Amniotic epithelial cell (primary cell): ENCODE measurements around the gene TAAR6.
"Not testable (repeated sequence)": the region's sequence is repeated elsewhere in the genome, so short reads cannot be mapped to it uniquely, and the experiment has no call there.

Source experiments
- DNase-seq: peaks from one replicate; pipeline ENCODE4 v3.0.0-alpha.2; 2010; ENCODE audit warnings: low read depth

The TAAR6 gene

GRCh38 chr6:132570221-132570777, at the start of gene TAAR6:
Gene TAAR6, plus strand, starts transcription at chr6:132570322. Its CDS starts 0 bp downstream, at chr6:132570322.
- no peak for DNase-seq

- DNase-seq = peak; percentile 28
Measured at GRCh38 chr6:132520953-132521352, 49.2 kb upstream of the TAAR6 start.

- DNase-seq = no peak
Measured at GRCh38 chr6:132524646-132525045, 45.5 kb upstream of the TAAR6 start.

GRCh38 chr6:132525866-132526265, 44.3 kb upstream of the TAAR6 start:
- no peak for DNase-seq

- no peak for DNase-seq
Measured at GRCh38 chr6:132526461-132526860, 43.7 kb upstream of the TAAR6 start.

- peak; percentile 7 for DNase-seq
Measured at GRCh38 chr6:132527791-132528190, 42.3 kb upstream of the TAAR6 start.

GRCh38 chr6:132530293-132530974, 39.7 kb upstream of the TAAR6 start:
- peak; percentile 56 for DNase-seq

- not testable (repeated sequence) for DNase-seq
Measured at GRCh38 chr6:132534546-132534945, 35.6 kb upstream of the TAAR6 start.

GRCh38 chr6:132537145-132537544, 33.0 kb upstream of the TAAR6 start:
- DNase-seq = no peak

GRCh38 chr6:132537977-132538376, 32.1 kb upstream of the TAAR6 start, which contains the start of gene TAAR9:
Gene TAAR9, plus strand, starts transcription at chr6:132538277. Its CDS starts 13 bp downstream, at chr6:132538290.
- DNase-seq = no peak

- no peak for DNase-seq
Measured at GRCh38 chr6:132544826-132545225, 25.3 kb upstream of the TAAR6 start.

GRCh38 chr6:132548746-132549463, 21.2 kb upstream of the TAAR6 start:
- no peak for DNase-seq

GRCh38 chr6:132551214-132551613, 18.9 kb upstream of the TAAR6 start:
- no peak for DNase-seq

GRCh38 chr6:132552372-132552771, 17.8 kb upstream of the TAAR6 start, which contains the start of gene TAAR8:
Gene TAAR8, plus strand, starts transcription at chr6:132552672. Its CDS starts 21 bp downstream, at chr6:132552693.
- DNase-seq = no peak

GRCh38 chr6:132560087-132560486, 10.0 kb upstream of the TAAR6 start:
- not testable (repeated sequence) for DNase-seq

GRCh38 chr6:132566404-132566803, 3.7 kb upstream of the TAAR6 start:
- DNase-seq = no peak

GRCh38 chr6:132567566-132567965, 2.6 kb upstream of the TAAR6 start:
- DNase-seq = no peak

GRCh38 chr6:132568611-132569010, 1.5 kb upstream of the TAAR6 start:
- DNase-seq = no peak

GRCh38 chr6:132569170-132569569, 952 bp upstream of the TAAR6 start:
- DNase-seq = no peak

- no peak for DNase-seq
Measured at GRCh38 chr6:132571774-132572173, 1.7 kb downstream of the TAAR6 start.

- no peak for DNase-seq
Measured at GRCh38 chr6:132584698-132585097, 14.6 kb downstream of the TAAR6 start.

- no peak for DNase-seq
Measured at GRCh38 chr6:132587424-132587823, 17.3 kb downstream of the TAAR6 start.

- DNase-seq = no peak
Measured at GRCh38 chr6:132589454-132589853, 19.3 kb downstream of the TAAR6 start, which contains the start of gene TAAR5. Gene TAAR5, minus strand, starts transcription at chr6:132589741. Its CDS starts 55 bp downstream, at chr6:132589686.
